Activated effector memory CD4-positive, alpha-beta T cell treated with anti-CD3 and anti-CD28 coated beads, Interleukin-2, amount 50 U/mL, for 16 hours (primary cell): ENCODE data around the gene EEF1AKMT3.
"Not testable (repeated sequence)": the region's sequence is repeated elsewhere in the genome, so short reads cannot be mapped to it uniquely, and the experiment has no call there.

Experiments
- DNase-seq: peaks from one replicate; pipeline ENCODE4 v3.0.0-alpha.2; 2020

EEF1AKMT3 gene

GRCh38 chr12:57795354-57795753 is 22.9 kb downstream of the EEF1AKMT3 start:
- DNase-seq, result no peak

- DNase-seq, result no peak
Observed at GRCh38 chr12:57796996-57797395, 24.6 kb downstream of the EEF1AKMT3 start.

GRCh38 chr12:57797933-57798332 is 25.5 kb downstream of the EEF1AKMT3 start:
- no peak for DNase-seq

- no peak for DNase-seq
Observed at GRCh38 chr12:57800965-57801364, 28.6 kb downstream of the EEF1AKMT3 start.

GRCh38 chr12:57802607-57803006 is 30.2 kb downstream of the EEF1AKMT3 start:
- DNase-seq, result no peak

- DNase-seq, result peak; percentile 74
Observed at GRCh38 chr12:57803319-57803893, 31.0 kb downstream of the EEF1AKMT3 start.

- DNase-seq, result no peak
Observed at GRCh38 chr12:57806677-57807076, 34.3 kb downstream of the EEF1AKMT3 start.

GRCh38 chr12:57807285-57807684 is 34.9 kb downstream of the EEF1AKMT3 start:
- DNase-seq, result no peak

- DNase-seq, result no peak
Observed at GRCh38 chr12:57808351-57808750, 35.9 kb downstream of the EEF1AKMT3 start.

- no peak for DNase-seq
Observed at GRCh38 chr12:57809425-57809824, 37.0 kb downstream of the EEF1AKMT3 start.

GRCh38 chr12:57810450-57810849 is 38.0 kb downstream of the EEF1AKMT3 start:
- no peak for DNase-seq

GRCh38 chr12:57811028-57811755 is 38.8 kb downstream of the EEF1AKMT3 start:
- no peak for DNase-seq

- DNase-seq, result no peak
Observed at GRCh38 chr12:57813111-57813970, 40.9 kb downstream of the EEF1AKMT3 start.

GRCh38 chr12:57813971-57814772 is 41.8 kb downstream of the EEF1AKMT3 start:
- no peak for DNase-seq

- DNase-seq, result peak; percentile 71
Observed at GRCh38 chr12:57815177-57816000, 43.0 kb downstream of the EEF1AKMT3 start.

GRCh38 chr12:57816001-57816854 is 43.8 kb downstream of the EEF1AKMT3 start:
- DNase-seq, result no peak

GRCh38 chr12:57816855-57817151 is 44.4 kb downstream of the EEF1AKMT3 start:
- DNase-seq, result no peak

GRCh38 chr12:57817261-57817989 is 45.0 kb downstream of the EEF1AKMT3 start:
- DNase-seq, result no peak

GRCh38 chr12:57817990-57818331 is 45.5 kb downstream of the EEF1AKMT3 start:
- not testable (repeated sequence) for DNase-seq

GRCh38 chr12:57820119-57820518 is 47.7 kb downstream of the EEF1AKMT3 start:
- not testable (repeated sequence) for DNase-seq

- DNase-seq, result not testable (repeated sequence)
Observed at GRCh38 chr12:57821015-57821414, 48.6 kb downstream of the EEF1AKMT3 start.
